Measurements from ENCODE around the gene SPOCK1. TPM values are rescaled to one million over a fixed set of nuclear protein-coding genes. Genes with fewer than 3 reads are reported as not detected.

Gene SPOCK1
- total and polyA plus RNA-seq, 9 of the 15 experiments (the other 6 are each of a cell fraction or from before 2014, with no cell fraction given): 0.01 to 0.35 (median 0.04) TPM; not detected in 6

- Histone ChIP-seq H3K9ac (ENCODE audit: insufficient read depth in 1 of 2, low read depth in 2 of 2, low read length in 2 of 2) (no peak overlapping the region), H3K4me1 (replicated peaks in 1 of 2; ENCODE audit: control insufficient read depth in 2 of 2, insufficient read depth in 2 of 2, low read length in 2 of 2) (no peaks in the 10 kb centered on the region), H3K9me3 (replicated peaks; ENCODE audit: control insufficient read depth, insufficient read depth, low read depth, low read length) (no peaks in the 10 kb centered on the region), H3K4me3 (no peak overlapping the region), H3K4me2 (ENCODE audit: insufficient read depth, low read length) (no peak overlapping the region), H2AFZ (ENCODE audit: low read depth, low read length) (no peak overlapping the region), H3K79me2 (ENCODE audit: control insufficient read depth, insufficient read depth, low read length) (no peaks in the 10 kb centered on the region), H3K9me1 (ENCODE audit: control insufficient read depth, insufficient read depth, low read length) (no peaks in the 10 kb centered on the region), H3K27ac (ENCODE audit: extremely low read depth, low read depth, low read length) (no peak overlapping the region), H3K36me3 (ENCODE audit: control insufficient read depth, insufficient read depth, low read length) (no peaks in the 10 kb centered on the region), H3K27me3 (ENCODE audit: control insufficient read depth in 2 of 2, insufficient read depth in 2 of 2, low read length in 2 of 2) (no peaks in the 10 kb centered on the region; a peak in 1 of 5 replicates), H4K20me1 (replicated peaks; ENCODE audit: control insufficient read depth, insufficient read depth, low read length) (no peaks in the 10 kb centered on the region)
- intact Hi-C loops (cut with micrococcal nuclease): no loop called here
- POLR2A ChIA-PET: no interaction called here
- DNase-seq (ENCODE audit: extremely low read depth in 1 of 4, low spot score in 3 of 4) (no peak), FAIRE-seq (no peak), ATAC-seq (no peak)
- WGBS (ENCODE audit: insufficient coverage, low coverage, missing lambda C conversion rate): 2% methylated on average over 5 of the region's 5 CpGs
- TF ChIP-seq ZNF121 (CRISPR knock-in tag; conservative IDR thresholded peaks at IDR 0.05): no peak
- no peak for TF ChIP-seq ELK3 (CRISPR knock-in tag; IDR thresholded peaks at IDR 0.05)
- TF ChIP-seq MEIS2 (IDR thresholded peaks at IDR 0.05; ENCODE audit: partially characterized antibody): no peak
- TF ChIP-seq TSHZ1 (CRISPR knock-in tag; IDR thresholded peaks at IDR 0.05): no peak
- no peak for TF ChIP-seq HDAC1 (IDR thresholded peaks at IDR 0.05)
- no peak for TF ChIP-seq ASH1L (IDR thresholded peaks at IDR 0.05; ENCODE audit: borderline replicate concordance, low read depth, partially characterized antibody)
- no peak for TF ChIP-seq HIVEP1 (CRISPR knock-in tag; IDR thresholded peaks at IDR 0.05)
- TF ChIP-seq SMARCA5 (IDR thresholded peaks at IDR 0.05): no peak
- no peak for TF ChIP-seq STAT5B (CRISPR knock-in tag; IDR thresholded peaks at IDR 0.05)
- TF ChIP-seq SETDB1 (IDR thresholded peaks at IDR 0.05; ENCODE audit: low read length): no peak
- no peak for TF ChIP-seq FOSL1 (tag; conservative IDR thresholded peaks at IDR 0.05)
- no peak for TF ChIP-seq KDM2B (CRISPR knock-in tag; IDR thresholded peaks at IDR 0.05)
- CTCF ChIA-PET (ENCODE audit: low intra/inter-chr PET ratio): no interaction called here
- BruUV-seq (replicated peaks): no TSS peak
- in situ Hi-C loops (cut with MboI): no loop called here
Measured at GRCh38 chr5:137515238-137515637, 16.1 kb upstream of the SPOCK1 start.
